DMS 273 (cell line): ENCODE data around the gene AGPAT3.

ENCODE experiments used
- DNase-seq: peaks from one replicate; lab custom pipeline; 2025; ENCODE audit not compliant: unreplicated experiment; lab: John Stamatoyannopoulos, UW

AGPAT3 gene

GRCh38 chr21:43988506-43989230, 123.6 kb downstream of the AGPAT3 start:
- DNase-seq = no peak

GRCh38 chr21:43989401-43989800, 124.4 kb downstream of the AGPAT3 start:
- DNase-seq = no peak

- DNase-seq = no peak
Observed at GRCh38 chr21:43991447-43991991, 126.5 kb downstream of the AGPAT3 start.

GRCh38 chr21:43992121-43992520, 127.1 kb downstream of the AGPAT3 start:
- DNase-seq = no peak

GRCh38 chr21:43993420-43993934, 128.5 kb downstream of the AGPAT3 start:
- DNase-seq = no peak

GRCh38 chr21:43994085-43994484, 129.1 kb downstream of the AGPAT3 start:
- DNase-seq = no peak

- DNase-seq = no peak
Observed at GRCh38 chr21:43994646-43995045, 129.6 kb downstream of the AGPAT3 start.

GRCh38 chr21:43995521-43996105, 130.6 kb downstream of the AGPAT3 start:
- no peak for DNase-seq

GRCh38 chr21:43997766-43998742, 133.0 kb downstream of the AGPAT3 start:
- DNase-seq = no peak

GRCh38 chr21:44000360-44000759, 135.3 kb downstream of the AGPAT3 start:
- no peak for DNase-seq

GRCh38 chr21:44002511-44002910, 137.5 kb downstream of the AGPAT3 start:
- no peak for DNase-seq

- no peak for DNase-seq
Observed at GRCh38 chr21:44003307-44003966, 138.4 kb downstream of the AGPAT3 start.

- no peak for DNase-seq
Observed at GRCh38 chr21:44005071-44005470, 140.0 kb downstream of the AGPAT3 start.

- DNase-seq = no peak
Observed at GRCh38 chr21:44005593-44005992, 140.6 kb downstream of the AGPAT3 start.

GRCh38 chr21:44006017-44006619, 141.1 kb downstream of the AGPAT3 start:
- DNase-seq = no peak

GRCh38 chr21:44006656-44007055, 141.6 kb downstream of the AGPAT3 start:
- DNase-seq = no peak

GRCh38 chr21:44010429-44010828, 145.4 kb downstream of the AGPAT3 start:
- DNase-seq = no peak

- no peak for DNase-seq
Observed at GRCh38 chr21:44011123-44011522, 146.1 kb downstream of the AGPAT3 start.

GRCh38 chr21:44011579-44012473, 146.8 kb downstream of the AGPAT3 start, which contains the start of gene TRAPPC10:
TSS of gene TRAPPC10 (plus strand) at chr21:44012309. CDS start at chr21:44012494, 185 bp downstream.
- DNase-seq = peak; percentile 96
